H9 (cell line): ENCODE data around the gene LAX1. TPM values are rescaled to one million over a fixed set of nuclear protein-coding genes. Genes with fewer than 3 reads are reported as not detected.

Experiments
- DNase-seq: peaks from one replicate; pipeline ENCODE4 v3.0.0-alpha.2; 2017
- H2AFZ ChIP-seq: one replicate; pipeline ENCODE4 v1.6.1; 2013; ENCODE audit warnings: mild to moderate bottlenecking, low read length, control low read depth, moderate library complexity
- H2AK5ac ChIP-seq: 2 replicates; pipeline ENCODE4 v1.6.1; 2013; ENCODE audit warnings: low read length, control low read depth, mixed read lengths; ENCODE audit not compliant: insufficient read length
- H2BK120ac ChIP-seq: one replicate; pipeline ENCODE4 v1.6.1; 2013; ENCODE audit warnings: low read depth, mild to moderate bottlenecking, low read length, control low read depth, inconsistent platforms; ENCODE audit not compliant: poor library complexity, severe bottlenecking
- H2BK12ac ChIP-seq: 2 replicates; pipeline ENCODE4 v1.6.1; 2013; ENCODE audit warnings: low read length, control low read depth, mixed read lengths, low read depth; ENCODE audit not compliant: insufficient read length
- H2BK15ac ChIP-seq: 2 replicates; pipeline ENCODE4 v1.6.1; 2013; ENCODE audit warnings: low read depth, low read length, control low read depth
- H2BK20ac ChIP-seq: one replicate; pipeline ENCODE4 v1.6.1; 2013; ENCODE audit warnings: low read depth, mild to moderate bottlenecking, low read length, control low read depth, inconsistent platforms; ENCODE audit not compliant: poor library complexity, severe bottlenecking
- H2BK5ac ChIP-seq: 2 replicates; pipeline ENCODE4 v1.6.1; 2013; ENCODE audit warnings: low read length, control low read depth, mixed read lengths; ENCODE audit not compliant: insufficient read length
- H3K14ac ChIP-seq: 2 replicates; pipeline ENCODE4 v1.6.1; 2013; ENCODE audit warnings: low read length, control low read depth; ENCODE audit not compliant: insufficient read depth
- H3K18ac ChIP-seq: 2 replicates; pipeline ENCODE4 v1.6.1; 2013; ENCODE audit warnings: low read depth, mild to moderate bottlenecking, mixed read lengths, low read length, control low read depth; ENCODE audit not compliant: insufficient read length
- H3K23ac ChIP-seq: 2 replicates; pipeline ENCODE4 v1.6.1; 2013; ENCODE audit warnings: low read length, control low read depth, mixed read lengths, low read depth; ENCODE audit not compliant: insufficient read length
- H3K23me2 ChIP-seq: 2 replicates; pipeline ENCODE4 v1.6.1; 2013; ENCODE audit warnings: low read depth, mild to moderate bottlenecking, mixed read lengths, low read length, control low read depth; ENCODE audit not compliant: insufficient read length, poor library complexity, severe bottlenecking
- H3K27ac ChIP-seq: 2 replicates; pipeline ENCODE4 v1.5.1; 2013; ENCODE audit warnings: low read length, control low read depth, mixed read lengths, low read depth; ENCODE audit not compliant: insufficient read length
- H3K27me3 ChIP-seq: 2 replicates; pipeline ENCODE4 v1.6.1; 2013; ENCODE audit warnings: low read length, control low read depth, inconsistent platforms; ENCODE audit not compliant: insufficient read depth
- H3K4ac ChIP-seq: 2 replicates; pipeline ENCODE4 v1.6.1; 2013; ENCODE audit warnings: low read depth, mild to moderate bottlenecking, control low read depth, inconsistent platforms, low read length, moderate library complexity
- H3K4me1 ChIP-seq: 2 replicates; pipeline ENCODE4 v1.6.1; 2013; ENCODE audit warnings: low read length, control low read depth, inconsistent platforms; ENCODE audit not compliant: insufficient read depth
- H3K4me2 ChIP-seq: 2 replicates; pipeline ENCODE4 v1.6.1; 2013; ENCODE audit warnings: low read length, control low read depth, mixed read lengths; ENCODE audit not compliant: insufficient read length, insufficient read depth
- H3K56ac ChIP-seq: 2 replicates; pipeline ENCODE4 v1.6.1; 2013; ENCODE audit warnings: low read depth, mild to moderate bottlenecking, mixed read lengths, low read length, control low read depth; ENCODE audit not compliant: insufficient read length
- H3K79me1 ChIP-seq: 2 replicates; pipeline ENCODE4 v1.6.1; 2013; ENCODE audit warnings: low read depth, mild to moderate bottlenecking, moderate library complexity, low read length, control low read depth, inconsistent platforms; ENCODE audit not compliant: insufficient read depth, poor library complexity, severe bottlenecking
- H3K79me2 ChIP-seq: 2 replicates; pipeline ENCODE4 v1.6.1; 2013; ENCODE audit warnings: low read length, control low read depth, inconsistent platforms; ENCODE audit not compliant: insufficient read depth
- H3K9ac ChIP-seq: 2 replicates; pipeline ENCODE4 v1.6.1; 2013; ENCODE audit warnings: low read length, control low read depth, mixed read lengths; ENCODE audit not compliant: insufficient read length; ENCODE audit errors: extremely low read depth
- H3K9me3 ChIP-seq: one replicate; pipeline ENCODE4 v1.6.1; 2013; ENCODE audit warnings: low read depth, low read length, inconsistent platforms; ENCODE audit not compliant: control insufficient read depth
- H3T11ph ChIP-seq: one replicate; pipeline ENCODE4 v1.6.1; 2013; ENCODE audit warnings: mild to moderate bottlenecking, low read length, control low read depth, inconsistent platforms
- H4K20me1 ChIP-seq: one replicate; pipeline ENCODE4 v1.6.1; 2013; ENCODE audit not compliant: control insufficient read depth, insufficient read length, insufficient read depth
- H4K5ac ChIP-seq: 2 replicates; pipeline ENCODE4 v1.6.1; 2013; ENCODE audit warnings: low read depth, mild to moderate bottlenecking, mixed read lengths, low read length, control low read depth; ENCODE audit not compliant: insufficient read length
- H4K8ac ChIP-seq: replicated peaks from 2 replicates; pipeline ENCODE4 v1.6.1; 2013; ENCODE audit warnings: low read length, control low read depth, mixed read lengths, low read depth; ENCODE audit not compliant: insufficient read length
- H4K91ac ChIP-seq: 2 replicates; pipeline ENCODE4 v1.6.1; 2013; ENCODE audit warnings: low read depth, mild to moderate bottlenecking, moderate library complexity, mixed read lengths, low read length, control low read depth; ENCODE audit not compliant: insufficient read length
- H3K27ac Mint-ChIP-seq, 3 experiments: 2 replicates in 2 of 3; 3 replicates in 1 of 3; pipeline ENCODE4 v1.8.0; 2020 to 2021; ENCODE audit warnings: mixed read lengths in 3 of 3, mild to moderate bottlenecking in 1 of 3, moderate library complexity in 1 of 3
- H3K27me3 Mint-ChIP-seq: 2 replicates; pipeline ENCODE4 v1.8.0; 2021; ENCODE audit warnings: low read depth, mild to moderate bottlenecking, moderate library complexity, mixed read lengths
- H3K36me3 Mint-ChIP-seq, 3 experiments: 2 replicates in 2 of 3; 3 replicates in 1 of 3; pipeline ENCODE4 v1.8.0; 2020 to 2021; ENCODE audit warnings: low read depth in 3 of 3, mixed read lengths in 3 of 3; ENCODE audit not compliant: insufficient read depth in 1 of 3
- H3K4me1 Mint-ChIP-seq, 2 experiments: 2 replicates each; pipeline ENCODE4 v1.8.0; 2020; ENCODE audit warnings: mixed read lengths in 2 of 2
- H3K4me3 Mint-ChIP-seq, 2 experiments: 2 replicates in 1 of 2; 3 replicates in 1 of 2; pipeline ENCODE4 v1.8.0; 2020 to 2021; ENCODE audit warnings: mild to moderate bottlenecking in 2 of 2, mixed read lengths in 2 of 2, moderate library complexity in 1 of 2
- H3K9me3 Mint-ChIP-seq, 2 experiments: 2 replicates in 1 of 2; 3 replicates in 1 of 2; pipeline ENCODE4 v1.8.0; 2020; ENCODE audit warnings: mild to moderate bottlenecking in 2 of 2, mixed read lengths in 2 of 2, moderate library complexity in 1 of 2
- CTCF ChIP-seq: fragments of 200-600 bp; sonication (generic); conservative IDR thresholded peaks from 3 replicates; pipeline ENCODE4 v1.8.0; 2021; ENCODE audit warnings: antibody characterized with exemption, mild to moderate bottlenecking
- WGBS: extraction: QIAGEN DNeasy Blood & Tissue Kit; methylation state at CpG from one replicate; pipeline ENCODE4 v1.1.7; 2013; ENCODE audit warnings: missing lambda C conversion rate, low lambda C conversion rate, mixed read lengths; ENCODE audit not compliant: insufficient read length; ENCODE audit errors: extremely low coverage; 5-methylcytosine and 5-hydroxymethylcytosine counted together
- total RNA-seq: library from RNA; stranded (reverse); gene quantifications from 2 replicates; pipeline ENCODE4 v1.2.1, GENCODE V29; 2021

LAX1 gene
- total RNA-seq, 1 experiment from 2014 or later = not detected

GRCh38 chr1:203720242-203720641 is 44.7 kb upstream of the LAX1 start:
- Histone ChIP-seq H4K91ac (no peak overlapping the region), H4K5ac (no peak overlapping the region), H3K23ac (no peak overlapping the region), H3K4ac (no peak overlapping the region), H2AK5ac (no peak overlapping the region), H2BK15ac (no peak overlapping the region), H3K9me3 (no peaks in the 10 kb centered on the region), H2BK20ac (no peak overlapping the region), H3K9ac (no peak overlapping the region), H2BK5ac (no peak overlapping the region), H3T11ph (no peak overlapping the region), H3K27ac (no peak overlapping the region), H3K23me2 (no peaks in the 10 kb centered on the region), H3K4me1 (no peaks in the 10 kb centered on the region), H3K18ac (no peak overlapping the region), H2BK120ac (no peak overlapping the region), H3K27me3 (no peaks in the 10 kb centered on the region), H3K79me2 (no peaks in the 10 kb centered on the region), H4K8ac (no peak overlapping the region), H3K56ac (no peak overlapping the region), H3K14ac (no peak overlapping the region), H2BK12ac (no peak overlapping the region), H4K20me1 (no peaks in the 10 kb centered on the region), H3K79me1 (no peaks in the 10 kb centered on the region), H2AFZ (no peak overlapping the region), H3K4me2 (no peak overlapping the region)
- DNase-seq = no peak
- Mint-ChIP-seq H3K9me3 (no peaks in the 10 kb centered on the region), H3K27me3 (no peaks in the 10 kb centered on the region; the same call in 1 of the 2 replicates), H3K4me3 (no peak overlapping the region), H3K4me1 (no peaks in the 10 kb centered on the region), H3K27ac (no peak overlapping the region; a peak in 1 of 7 replicates), H3K36me3 (peaks cover 3 to 31% (median 16%) of the 10 kb centered on the region in 3 experiments; a peak in 5 of 7 replicates)
- TF ChIP-seq CTCF = no peak
- WGBS = no CpG with 5 or more reads among the region's 3 CpGs
